ENCODE data around the gene TCF12.

The TCF12 gene

DNA sequence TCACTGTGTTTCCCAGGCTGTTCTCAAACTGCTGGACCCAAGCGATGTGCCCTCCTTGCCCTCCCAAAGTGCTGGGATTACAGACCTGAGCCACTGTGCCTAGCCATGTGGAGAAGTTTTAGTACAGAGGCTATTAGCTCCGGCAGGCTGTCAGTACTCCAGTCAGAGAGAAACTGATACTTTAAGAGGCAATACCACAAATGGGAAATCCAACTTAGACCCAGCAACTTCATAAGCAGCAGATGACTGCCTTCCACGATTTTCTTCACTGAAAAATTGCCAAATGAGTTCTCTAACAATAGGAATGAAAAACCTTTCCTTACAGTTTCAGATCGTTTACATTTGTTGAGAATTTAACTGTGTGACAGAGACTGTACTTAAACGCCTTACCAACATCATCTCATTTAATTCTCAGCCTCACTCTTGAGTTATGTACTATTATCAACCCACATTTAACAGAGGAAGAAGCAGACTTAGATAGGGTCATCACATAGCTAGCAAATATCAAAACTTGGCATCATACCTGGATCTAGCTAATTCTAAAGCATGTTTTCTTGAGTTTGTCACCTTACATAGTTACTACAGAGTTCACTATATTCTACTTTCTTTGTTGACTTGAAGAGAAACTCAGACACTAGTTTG lies 127.4 kb downstream of the TCF12 start:
- DNase-seq (ENCODE audit: low read depth, low spot score): no peak

GRCh38 chr15:57048930-57049549 lies 130.6 kb downstream of the TCF12 start:
- DNase-seq (ENCODE audit: low read depth, low spot score): no peak

DNA sequence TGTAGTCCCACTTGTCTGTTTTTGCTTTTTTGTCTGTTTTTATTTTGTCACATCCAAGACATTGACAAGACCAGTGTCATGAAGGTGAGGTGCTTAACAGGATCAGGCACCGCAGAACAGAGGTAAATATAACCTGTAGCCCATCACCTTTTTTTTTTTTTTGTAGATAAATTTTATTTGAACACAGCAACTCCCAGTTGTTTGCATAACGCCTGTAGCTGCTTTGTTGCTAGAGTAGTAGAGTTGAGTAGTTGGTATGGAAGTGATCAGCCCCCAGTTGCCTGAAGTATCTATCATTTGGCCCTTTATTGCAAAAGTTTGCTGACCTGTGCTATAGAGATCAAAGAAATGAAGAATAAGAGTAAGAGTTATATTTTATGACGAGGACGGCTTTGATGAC lies 135.0 kb downstream of the TCF12 start:
- DNase-seq (ENCODE audit: low read depth, low spot score): no peak

DNA sequence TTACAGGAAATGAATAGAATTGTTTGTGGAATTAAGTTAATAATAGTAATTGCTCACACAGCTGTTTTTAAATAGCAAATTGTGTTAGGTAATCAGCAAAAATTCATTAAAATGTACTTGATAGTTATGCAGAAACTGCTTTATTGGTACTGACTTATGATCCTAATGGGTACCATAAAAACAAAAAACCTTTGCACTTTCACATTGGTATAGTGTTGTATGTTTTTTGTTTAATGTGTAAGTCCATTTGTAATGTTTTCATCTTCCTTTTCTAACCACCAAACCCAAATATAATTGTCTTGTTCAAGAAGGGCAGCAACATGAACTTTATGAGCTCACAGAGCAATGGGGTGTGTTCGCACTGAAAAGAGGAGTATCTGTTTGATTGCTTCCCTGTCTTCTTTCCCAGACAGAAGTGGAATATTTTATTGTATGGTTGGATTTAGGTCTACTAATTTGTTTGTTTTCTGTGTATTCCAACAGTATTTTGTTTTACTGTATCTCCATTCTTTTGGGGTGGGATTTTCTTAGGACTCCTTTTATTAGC lies 135.8 kb downstream of the TCF12 start:
- DNase-seq (ENCODE audit: low read depth, low spot score): no peak

DNA sequence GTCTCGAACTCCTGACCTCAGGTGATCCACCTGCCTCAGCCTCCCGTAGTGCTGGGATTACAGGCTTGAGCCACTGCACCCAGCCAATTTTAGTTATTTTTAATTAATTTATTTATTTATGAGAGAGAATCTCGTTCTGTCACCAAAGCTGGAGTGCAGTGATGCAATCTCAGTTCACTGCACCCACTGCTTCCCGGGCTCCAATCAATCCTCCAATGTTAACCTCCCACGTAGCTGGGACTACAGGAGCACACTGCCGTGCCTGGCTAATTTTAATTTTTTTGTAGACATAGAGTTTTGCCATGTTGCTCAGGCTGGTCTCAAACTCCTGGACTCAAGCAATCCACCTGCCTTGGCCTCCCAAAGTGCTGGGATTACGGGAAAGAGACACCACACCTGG lies 137.9 kb downstream of the TCF12 start:
- DNase-seq (ENCODE audit: low read depth, low spot score): no peak

DNA sequence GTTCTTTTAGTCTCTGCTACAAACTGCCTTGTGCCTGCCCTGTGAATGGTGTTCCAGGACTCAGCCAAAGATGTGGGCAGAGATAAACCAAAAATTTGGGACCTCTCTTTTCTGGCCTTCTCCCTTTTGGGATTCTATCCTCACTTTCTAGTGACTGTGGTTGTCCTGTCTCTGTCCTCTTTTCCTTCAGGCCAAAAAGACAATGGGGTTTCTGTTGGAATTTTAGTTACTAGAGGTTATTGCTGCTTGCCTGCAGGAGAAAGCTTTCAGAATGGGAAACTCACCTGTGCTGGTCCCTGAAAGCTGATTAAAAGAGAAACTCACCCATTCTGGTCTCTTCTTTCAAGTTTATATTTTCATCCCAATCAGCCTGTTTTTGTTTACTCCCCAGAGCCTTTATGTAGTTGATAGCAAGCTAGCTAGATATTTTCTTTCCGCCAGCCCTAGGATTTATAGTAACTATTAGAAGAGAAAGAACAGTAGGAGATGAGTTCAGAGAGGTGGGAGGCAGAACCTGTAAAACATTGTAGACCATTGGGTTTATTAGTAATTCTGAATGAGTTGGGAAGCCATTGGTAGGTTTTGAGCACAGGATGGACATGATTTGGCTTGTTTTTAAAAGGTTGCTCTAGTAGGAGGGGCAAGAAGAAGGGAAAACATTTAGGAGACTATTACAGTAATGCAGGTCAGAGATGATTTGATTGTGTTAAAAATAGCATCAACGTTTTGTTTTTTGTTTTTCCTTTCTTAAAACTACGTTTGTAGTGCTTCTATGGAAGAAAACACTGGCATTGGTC lies 138.9 kb downstream of the TCF12 start:
- DNase-seq (ENCODE audit: low read depth, low spot score): no peak

GRCh38 chr15:57059026-57059660 lies 140.7 kb downstream of the TCF12 start:
- DNase-seq (ENCODE audit: low read depth, low spot score): no peak

DNA sequence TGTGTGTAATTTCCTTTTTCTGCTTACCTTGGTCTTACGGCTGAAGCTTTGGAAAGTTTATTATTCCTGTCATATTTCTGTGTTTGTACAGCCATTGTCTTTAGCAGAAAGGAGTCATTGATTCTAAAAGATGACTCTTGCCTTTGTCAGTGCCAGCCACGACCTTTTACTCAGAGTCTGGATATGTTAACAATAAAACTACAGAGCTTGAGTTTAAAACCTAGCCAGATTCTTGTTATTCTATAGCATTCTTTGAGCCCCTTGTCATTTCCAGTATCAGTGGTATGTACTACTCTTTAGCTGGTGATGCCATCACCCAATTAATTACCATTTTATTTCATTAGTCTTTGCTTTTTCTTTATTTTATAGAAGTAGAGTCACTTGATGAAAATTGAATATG lies 142.4 kb downstream of the TCF12 start:
- no peak for DNase-seq (ENCODE audit: low read depth, low spot score)

GRCh38 chr15:57061281-57061680 lies 142.8 kb downstream of the TCF12 start:
- DNase-seq (ENCODE audit: low read depth, low spot score): no peak

DNA sequence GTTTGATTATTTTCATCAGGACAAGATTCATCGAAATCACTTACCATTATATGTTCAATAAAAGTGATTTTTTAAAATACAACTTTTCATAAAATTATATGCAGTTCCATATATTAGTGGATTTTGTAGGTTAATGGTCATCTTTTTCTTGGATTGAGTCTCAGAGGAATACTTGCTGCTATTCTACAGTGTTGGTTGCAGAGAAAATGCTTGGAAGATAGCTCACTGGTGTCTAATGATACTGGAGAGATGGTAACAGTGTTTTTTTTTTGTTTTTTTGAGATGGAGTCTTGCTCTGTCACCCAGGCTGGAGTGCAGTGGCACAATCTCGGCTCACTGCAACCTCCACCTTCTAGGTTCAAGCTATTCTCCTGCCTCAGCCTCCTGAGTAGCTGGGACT lies 143.3 kb downstream of the TCF12 start:
- no peak for DNase-seq (ENCODE audit: low read depth, low spot score)

DNA sequence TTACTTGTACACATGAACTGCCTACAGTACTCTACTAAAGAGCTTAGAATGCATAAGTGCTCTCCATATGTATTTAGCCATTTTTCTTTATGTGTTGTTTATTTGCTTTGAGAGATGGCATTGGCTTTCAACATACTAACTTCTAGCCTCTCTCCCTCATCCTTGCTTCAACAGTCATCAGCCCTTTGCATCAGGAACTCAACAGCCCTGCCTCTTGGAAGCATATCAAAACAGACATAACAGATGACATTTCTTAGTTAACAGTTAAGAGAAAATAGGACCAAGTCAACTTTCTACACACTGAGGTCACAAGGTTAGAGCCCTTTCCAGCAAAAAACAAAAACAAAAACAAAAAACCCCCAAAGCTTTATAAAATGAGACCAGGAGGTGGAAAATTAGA lies 145.6 kb downstream of the TCF12 start:
- DNase-seq (ENCODE audit: low read depth, low spot score): no peak

- DNase-seq (ENCODE audit: low read depth, low spot score): no peak
Observed at GRCh38 chr15:57069423-57069822, 151.0 kb downstream of the TCF12 start.

DNA sequence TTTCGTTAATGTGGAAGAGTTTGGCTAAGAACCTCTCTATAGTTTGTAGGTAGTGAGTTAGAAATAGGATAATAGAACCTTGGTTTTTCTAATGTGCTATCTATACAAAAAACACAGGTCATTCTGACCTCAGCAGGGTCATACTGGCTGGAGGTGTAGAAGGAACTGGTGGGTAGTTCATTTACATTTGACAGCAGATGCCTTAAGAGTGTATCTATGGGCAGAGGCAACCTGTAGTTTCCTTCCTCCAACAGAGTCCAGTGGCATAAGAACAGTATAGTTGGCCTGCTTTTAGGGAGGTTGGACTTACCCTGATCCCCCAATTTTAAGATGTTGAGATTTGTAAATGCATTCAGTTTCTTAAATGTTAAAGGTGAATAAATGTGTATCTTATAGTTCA lies 152.2 kb downstream of the TCF12 start:
- DNase-seq (ENCODE audit: low read depth, low spot score): no peak

DNA sequence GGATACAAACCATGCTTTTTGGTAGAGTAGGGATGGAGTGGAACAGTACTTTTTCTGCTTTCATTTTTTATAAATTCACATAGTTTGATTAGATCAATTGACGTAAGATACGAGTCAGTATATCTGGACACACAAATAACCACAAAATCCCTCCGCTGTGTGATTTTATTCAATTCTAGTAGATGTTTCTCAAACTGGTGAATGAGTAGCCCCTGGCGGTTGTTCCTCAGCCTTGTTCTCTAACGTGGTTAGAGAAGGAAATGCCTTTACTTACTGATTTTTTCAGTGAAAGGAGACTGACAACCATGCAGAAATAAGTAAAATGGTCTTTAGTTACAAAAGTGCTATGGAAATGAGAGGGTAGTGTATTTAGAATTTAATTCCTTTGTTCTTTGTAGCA lies 161.0 kb downstream of the TCF12 start:
- DNase-seq (ENCODE audit: low read depth, low spot score): no peak

- DNase-seq (ENCODE audit: low read depth, low spot score): no peak
Observed at GRCh38 chr15:57079931-57080620, 161.6 kb downstream of the TCF12 start.

GRCh38 chr15:57082054-57082728 lies 163.7 kb downstream of the TCF12 start:
- DNase-seq (ENCODE audit: low read depth, low spot score): no peak

- no peak for DNase-seq (ENCODE audit: low read depth, low spot score)
Observed at GRCh38 chr15:57084192-57084591, 165.7 kb downstream of the TCF12 start.

DNA sequence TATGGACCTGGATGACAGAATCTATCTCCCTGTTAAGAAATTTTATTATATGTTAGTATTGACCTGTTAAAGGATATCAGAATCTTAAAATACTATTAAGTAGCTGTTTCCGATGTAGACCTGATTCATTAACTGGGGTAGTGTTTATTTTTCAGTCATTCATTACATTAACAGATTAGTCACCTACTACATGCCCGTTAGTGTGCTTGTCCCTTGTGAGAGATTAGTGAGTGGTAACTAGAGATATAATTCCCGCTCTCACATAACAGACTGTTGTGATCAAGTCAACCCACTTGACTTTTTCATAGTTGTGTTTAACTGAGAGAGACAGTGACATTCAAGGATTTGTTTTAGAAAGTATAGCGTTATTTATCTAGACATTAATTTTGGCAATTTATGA lies 166.8 kb downstream of the TCF12 start:
- no peak for DNase-seq (ENCODE audit: low read depth, low spot score)

- no peak for DNase-seq (ENCODE audit: low read depth, low spot score)
Observed at GRCh38 chr15:57086857-57087427, 168.5 kb downstream of the TCF12 start.

GRCh38 chr15:57089815-57090495 lies 171.5 kb downstream of the TCF12 start:
- DNase-seq (ENCODE audit: low read depth, low spot score): no peak
